Mesodermal cell (in vitro differentiated cells): ENCODE results near the gene SYT9.

Experiments
- H3K27ac ChIP-seq: 2 replicates; pipeline ENCODE4 v1.7.0; 2013; ENCODE audit warnings: mild to moderate bottlenecking, low read depth, low read length, moderate library complexity; ENCODE audit not compliant: severe bottlenecking
- H3K36me3 ChIP-seq: 2 replicates; pipeline ENCODE4 v1.7.1; 2013; ENCODE audit warnings: mild to moderate bottlenecking, low read length, moderate library complexity; ENCODE audit not compliant: control insufficient read depth, insufficient read depth
- H3K4me1 ChIP-seq: one replicate; pipeline ENCODE4 v1.7.1; 2013; ENCODE audit warnings: mild to moderate bottlenecking, low read length; ENCODE audit not compliant: insufficient read depth, control insufficient read depth, poor library complexity, severe bottlenecking
- H3K4me3 ChIP-seq: 2 replicates; pipeline ENCODE4 v1.7.0; 2013; ENCODE audit warnings: low read length, control low read depth, mild to moderate bottlenecking; ENCODE audit not compliant: insufficient read depth, poor library complexity, severe bottlenecking; ENCODE audit errors: extremely low read depth
- H3K9me3 ChIP-seq: 2 replicates; pipeline ENCODE4 v1.7.1; 2013; ENCODE audit warnings: mild to moderate bottlenecking, low read length, moderate library complexity; ENCODE audit not compliant: control insufficient read depth
- WGBS, 2 experiments: methylation state at CpG; one replicate each; pipeline ENCODE4 v1.1.5; 2013; ENCODE audit warnings: missing lambda C conversion rate in 2 of 2; ENCODE audit not compliant: insufficient coverage in 2 of 2; 5-methylcytosine and 5-hydroxymethylcytosine counted together

The SYT9 gene

GRCh38 chr11:7270233-7270865 is 18.6 kb downstream of the SYT9 start:
- Histone ChIP-seq H3K36me3 (no peaks in the 10 kb centered on the region), H3K27ac (no peak overlapping the region), H3K9me3 (no peaks in the 10 kb centered on the region), H3K4me3 (no peak overlapping the region), H3K4me1 (no peaks in the 10 kb centered on the region)
- 78 to 100% methylated on average over 2 to 3 of the region's 3 CpGs for WGBS, 2 experiments

- no peaks in the 10 kb centered on the region for H3K4me1 ChIP-seq
- H3K27ac ChIP-seq, result no peak overlapping the region
- H3K4me3 ChIP-seq, result no peak overlapping the region
- no peaks in the 10 kb centered on the region for H3K9me3 ChIP-seq
- no peaks in the 10 kb centered on the region for H3K36me3 ChIP-seq
- WGBS, 2 experiments, result 53 to 90% methylated on average over 1 to 2 of the region's 2 CpGs
Measured at GRCh38 chr11:7272373-7272772, 20.7 kb downstream of the SYT9 start.

DNA sequence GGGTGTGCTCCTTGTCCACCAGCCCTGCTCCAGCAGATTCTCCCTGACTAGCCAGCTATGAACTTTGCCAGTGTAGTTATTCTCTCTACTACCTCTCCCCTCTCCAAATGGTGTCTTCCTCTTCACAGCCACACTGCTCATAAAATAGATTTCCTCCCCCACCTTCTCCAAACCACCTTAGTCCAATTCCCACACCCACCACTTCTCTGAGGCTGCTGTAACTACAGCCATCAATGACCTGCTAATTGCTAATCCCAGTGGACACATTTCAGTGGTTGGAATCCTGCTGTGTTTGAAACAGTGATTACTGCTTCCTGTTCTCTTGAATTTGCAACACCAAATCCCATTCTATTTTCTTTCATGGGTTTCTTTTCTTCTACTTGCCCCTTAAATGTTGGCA is 23.4 kb downstream of the SYT9 start:
- no peaks in the 10 kb centered on the region for H3K36me3 ChIP-seq
- no peak overlapping the region for H3K4me3 ChIP-seq
- no peaks in the 10 kb centered on the region for H3K4me1 ChIP-seq
- H3K9me3 ChIP-seq, result no peaks in the 10 kb centered on the region
- H3K27ac ChIP-seq, result no peak overlapping the region

GRCh38 chr11:7278314-7278917 is 26.7 kb downstream of the SYT9 start:
- H3K27ac ChIP-seq, result no peak overlapping the region
- H3K4me3 ChIP-seq, result no peak overlapping the region
- 0 to 67% methylated on average over 1 to 3 of the region's 3 CpGs for WGBS, 2 experiments
- H3K9me3 ChIP-seq, result no peaks in the 10 kb centered on the region
- peaks cover 12% of the 10 kb centered on the region for H3K4me1 ChIP-seq
- H3K36me3 ChIP-seq, result no peaks in the 10 kb centered on the region

DNA sequence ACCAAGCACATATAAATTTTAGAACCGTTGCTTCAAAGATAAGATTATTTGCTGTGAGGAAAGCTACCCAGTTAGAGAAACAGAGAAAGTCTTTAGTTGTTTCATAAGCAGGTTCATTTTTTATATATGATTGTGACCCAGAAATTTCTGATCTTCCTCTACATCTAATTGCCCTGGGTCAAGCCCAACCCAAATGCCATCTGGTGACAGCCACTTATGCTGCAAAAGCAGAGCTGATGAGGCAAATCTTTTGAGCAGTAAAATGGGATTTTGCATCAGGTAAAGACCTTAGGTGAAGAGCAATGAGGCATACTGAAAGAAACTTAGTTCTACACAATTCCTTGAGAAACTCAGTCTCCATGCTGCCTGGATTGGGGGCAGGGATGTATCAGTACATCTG is 28.0 kb downstream of the SYT9 start:
- Histone ChIP-seq H3K36me3 (no peaks in the 10 kb centered on the region), H3K9me3 (no peaks in the 10 kb centered on the region), H3K4me1 (peaks cover 12% of the 10 kb centered on the region), H3K27ac (no peak overlapping the region), H3K4me3 (no peak overlapping the region)
- no CpG with 5 or more reads among the region's 1 CpG for WGBS, 2 experiments

DNA sequence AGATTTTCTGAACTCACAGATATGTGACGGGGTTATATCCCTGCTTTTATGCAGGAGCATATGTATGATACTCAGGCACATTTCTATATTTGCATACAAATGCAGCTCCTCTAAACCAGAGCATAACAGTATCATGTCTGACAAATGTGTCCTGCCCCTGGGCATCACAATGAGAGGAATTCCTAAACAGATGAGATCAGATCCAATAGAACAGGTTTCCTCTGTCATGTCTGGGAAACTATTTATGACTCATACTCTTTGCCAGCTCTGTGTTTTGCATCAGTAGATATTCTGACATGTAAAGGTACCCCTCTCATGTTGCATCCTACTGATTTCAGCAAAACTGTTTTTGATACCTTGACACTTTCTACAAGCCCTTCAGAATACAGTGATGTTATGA is 29.4 kb downstream of the SYT9 start:
- WGBS, 2 experiments, result 100% methylated on average over 1 of the region's 1 CpG; no CpG with 5 or more reads in 1 of the 2 experiments
- H3K4me1 ChIP-seq, result peaks cover 12% of the 10 kb centered on the region
- peaks cover 6% of the 10 kb centered on the region for H3K9me3 ChIP-seq
- no peak overlapping the region for H3K4me3 ChIP-seq
- H3K27ac ChIP-seq, result no peak overlapping the region
- no peaks in the 10 kb centered on the region for H3K36me3 ChIP-seq

GRCh38 chr11:7281809-7282208 is 30.1 kb downstream of the SYT9 start:
- H3K9me3 ChIP-seq, result peaks cover 6% of the 10 kb centered on the region
- WGBS, 2 experiments, result no CpG with 5 or more reads among the region's 1 CpG
- H3K4me3 ChIP-seq, result no peak overlapping the region
- H3K27ac ChIP-seq, result no peak overlapping the region
- H3K4me1 ChIP-seq, result peaks cover 12% of the 10 kb centered on the region
- H3K36me3 ChIP-seq, result no peaks in the 10 kb centered on the region

DNA sequence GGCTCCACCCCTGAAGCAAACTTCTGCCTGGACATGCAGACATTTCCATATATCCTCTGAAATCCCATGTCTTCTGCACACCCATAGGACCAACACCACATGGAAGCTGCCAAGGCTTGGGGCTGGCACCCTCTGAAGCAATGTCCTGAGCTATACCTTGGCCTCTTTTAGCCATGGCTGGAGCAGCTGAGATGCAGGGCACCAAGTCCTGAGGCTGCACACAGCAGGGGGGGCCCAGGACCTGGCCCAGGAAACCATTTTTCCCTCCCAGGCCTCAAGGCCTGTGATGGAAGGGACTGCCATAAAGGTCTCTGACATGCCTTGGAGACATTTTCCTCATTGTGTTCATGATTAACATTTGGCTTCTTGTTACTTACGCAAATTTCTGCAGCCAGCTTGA is 34.5 kb downstream of the SYT9 start:
- peaks cover 6% of the 10 kb centered on the region for H3K9me3 ChIP-seq
- 85 to 89% methylated on average over 1 of the region's 1 CpG for WGBS, 2 experiments

DNA sequence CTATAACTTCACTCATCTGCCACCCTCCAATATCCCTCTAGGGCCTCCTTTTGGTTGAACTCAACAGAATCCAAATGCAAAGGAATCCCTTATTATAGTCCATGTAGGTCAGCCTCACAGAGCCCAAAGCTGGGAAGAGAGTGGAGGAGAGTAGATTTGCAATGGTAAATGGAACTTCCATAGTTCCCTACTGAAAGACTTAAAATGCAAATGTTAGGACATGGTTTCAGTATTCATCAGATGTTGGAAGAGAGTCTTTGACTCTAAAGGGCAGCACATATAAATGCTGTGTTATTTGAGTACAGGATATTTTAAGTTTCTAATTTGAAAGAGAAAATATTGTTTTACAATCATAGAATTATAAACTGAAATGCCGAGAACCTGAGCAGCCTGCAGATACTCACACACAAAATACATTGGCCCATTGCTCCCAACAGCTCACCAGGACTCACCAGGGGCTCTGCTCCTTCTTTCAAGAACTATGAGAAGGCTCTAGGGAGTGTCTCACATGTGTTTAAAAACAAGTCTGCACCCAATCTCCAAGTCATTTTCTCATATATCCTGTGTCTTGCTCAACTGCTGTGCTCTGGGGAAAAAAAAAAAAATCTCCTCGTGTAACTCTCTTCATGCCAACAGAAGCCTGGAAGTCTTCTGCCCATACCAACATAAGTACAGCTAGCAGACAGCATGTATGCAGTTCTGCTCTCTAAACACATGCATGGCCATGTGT is 39.6 kb downstream of the SYT9 start:
- WGBS, 2 experiments, result no CpG with 5 or more reads among the region's 2 CpGs
- H3K36me3 ChIP-seq, result no peaks in the 10 kb centered on the region

More for the DNA sequence above, 34.5 kb downstream of the SYT9 start:
- Histone ChIP-seq H3K27ac (no peak overlapping the region), H3K4me1 (peaks cover 8% of the 10 kb centered on the region), H3K4me3 (no peak overlapping the region), H3K36me3 (no peaks in the 10 kb centered on the region)

DNA sequence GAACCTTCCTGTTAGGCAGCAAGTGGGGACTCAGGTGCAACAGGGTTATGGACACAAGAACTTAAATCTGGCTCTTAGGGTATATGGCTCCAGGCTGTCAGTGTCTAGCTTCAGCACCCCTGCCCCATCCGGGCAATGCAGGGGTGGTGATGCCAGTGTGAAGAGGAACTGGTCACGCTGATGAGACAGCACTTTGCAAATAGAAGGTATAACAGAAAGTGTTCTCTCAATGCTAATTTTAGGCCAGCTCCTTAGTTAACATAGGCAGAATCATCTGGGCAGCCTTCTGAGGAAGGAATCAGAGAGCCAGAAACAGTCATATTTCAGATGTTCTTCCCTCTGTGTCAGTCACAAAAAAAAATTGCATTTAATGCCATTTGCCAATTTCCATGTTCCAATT is 41.2 kb downstream of the SYT9 start:
- Histone ChIP-seq H3K4me1 (no peaks in the 10 kb centered on the region), H3K36me3 (no peaks in the 10 kb centered on the region), H3K27ac (no peak overlapping the region), H3K9me3 (no peaks in the 10 kb centered on the region), H3K4me3 (no peak overlapping the region)
- WGBS, 2 experiments, result 82% methylated on average over 2 of the region's 2 CpGs; no CpG with 5 or more reads in 1 of the 2 experiments

More for the DNA sequence above, 39.6 kb downstream of the SYT9 start:
- Histone ChIP-seq H3K4me1 (no peaks in the 10 kb centered on the region), H3K9me3 (no peaks in the 10 kb centered on the region), H3K27ac (no peak overlapping the region), H3K4me3 (no peak overlapping the region)

DNA sequence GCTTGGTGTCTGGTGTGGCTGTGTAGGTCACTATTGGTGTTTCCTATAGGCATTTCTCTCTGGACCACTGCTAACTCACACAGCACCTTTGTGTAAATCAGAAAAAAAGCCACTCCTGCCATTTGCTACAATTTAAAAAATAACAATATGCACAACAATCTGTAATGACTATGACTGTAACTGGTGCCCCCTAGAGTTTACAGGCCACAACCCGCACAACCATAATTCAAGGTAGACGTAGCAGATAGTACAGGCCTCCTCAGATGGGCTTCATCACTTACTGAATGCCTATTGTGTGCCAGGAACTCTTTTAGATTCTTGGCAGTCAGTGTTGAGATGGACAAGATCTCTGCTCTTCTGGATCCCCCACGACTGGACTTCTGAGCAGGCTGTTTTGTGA is 47.7 kb downstream of the SYT9 start:
- no peak overlapping the region for H3K4me3 ChIP-seq
- H3K36me3 ChIP-seq, result no peaks in the 10 kb centered on the region
- H3K27ac ChIP-seq, result no peak overlapping the region
- WGBS, 2 experiments, result 80% methylated on average over 2 to 3 of the region's 3 CpGs
- H3K9me3 ChIP-seq, result no peaks in the 10 kb centered on the region
- no peaks in the 10 kb centered on the region for H3K4me1 ChIP-seq
